Endodermal cell (in vitro differentiated cells): ENCODE results near the gene C6orf163. TPM values are rescaled to one million over a fixed set of nuclear protein-coding genes. Genes with fewer than 3 reads are reported as not detected.

ENCODE experiments used
- DNase-seq: peaks from one replicate; pipeline ENCODE4 v3.0.0-alpha.2; 2017
- H3K27ac ChIP-seq: 2 replicates; pipeline ENCODE4 v1.5.1; 2013; ENCODE audit warnings: mild to moderate bottlenecking, low read depth, low read length, moderate library complexity
- H3K27me3 ChIP-seq: 2 replicates; pipeline ENCODE4 v1.6.1; 2013; ENCODE audit warnings: mild to moderate bottlenecking, low read length, moderate library complexity; ENCODE audit not compliant: insufficient read depth, control insufficient read depth, poor library complexity, severe bottlenecking
- H3K36me3 ChIP-seq: 2 replicates; pipeline ENCODE4 v1.7.0; 2013; ENCODE audit warnings: mild to moderate bottlenecking, low read length, moderate library complexity; ENCODE audit not compliant: control insufficient read depth, insufficient read depth
- H3K4me1 ChIP-seq: one replicate; pipeline ENCODE4 v1.7.0; 2013; ENCODE audit warnings: low read length; ENCODE audit not compliant: control insufficient read depth, insufficient read depth
- H3K4me3 ChIP-seq: 2 replicates; pipeline ENCODE4 v1.5.1; 2013; ENCODE audit warnings: mild to moderate bottlenecking, low read length, moderate library complexity
- H3K9ac ChIP-seq: 2 replicates; pipeline ENCODE4 v1.6.1; 2013; ENCODE audit warnings: mild to moderate bottlenecking, low read length, moderate library complexity; ENCODE audit not compliant: poor library complexity, severe bottlenecking; ENCODE audit errors: extremely low read depth
- H3K9me3 ChIP-seq: 2 replicates; pipeline ENCODE4 v1.6.1; 2013; ENCODE audit warnings: mild to moderate bottlenecking, low read length, moderate library complexity; ENCODE audit not compliant: control insufficient read depth
- H3K27ac Mint-ChIP-seq: 2 replicates; pipeline ENCODE4 v1.8.0; 2020; ENCODE audit warnings: mixed read lengths
- H3K27me3 Mint-ChIP-seq: 2 replicates; pipeline ENCODE4 v1.8.0; 2021; ENCODE audit warnings: mild to moderate bottlenecking, mixed read lengths; ENCODE audit not compliant: insufficient read depth
- H3K36me3 Mint-ChIP-seq: 2 replicates; pipeline ENCODE4 v1.8.0; 2020; ENCODE audit warnings: low read depth, mixed read lengths
- H3K4me1 Mint-ChIP-seq: 2 replicates; pipeline ENCODE4 v1.8.0; 2020; ENCODE audit warnings: mixed read lengths
- H3K4me3 Mint-ChIP-seq: 2 replicates; pipeline ENCODE4 v1.8.0; 2020; ENCODE audit warnings: mild to moderate bottlenecking, moderate library complexity, mixed read lengths
- H3K9me3 Mint-ChIP-seq: 2 replicates; pipeline ENCODE4 v1.8.0; 2020; ENCODE audit warnings: mild to moderate bottlenecking, mixed read lengths
- CTCF ChIP-seq: fragments of 200-600 bp; sonication (generic); conservative IDR thresholded peaks from 2 replicates; pipeline ENCODE4 v1.5.0; 2021; ENCODE audit warnings: antibody characterized with exemption, mild to moderate bottlenecking
- WGBS, 2 experiments: methylation state at CpG; one replicate each; pipeline versions ENCODE4 v1.1.5 to v1.1.7; 2013; ENCODE audit warnings: missing lambda C conversion rate in 2 of 2, mixed read lengths in 1 of 2; ENCODE audit not compliant: insufficient coverage in 1 of 2, insufficient read length in 1 of 2; 5-methylcytosine and 5-hydroxymethylcytosine counted together
- total RNA-seq, 2 donors: library from RNA; stranded (reverse); fragmentation: NEBNext Ultra II Directional in 1 of 2; extraction: Animal tissue kit (Norgen Biotek cat#: 25700) in 1 of 2; gene quantifications; 2 replicates in 1 of 2; 3 replicates in 1 of 2; pipeline ENCODE4 v1.2.1, GENCODE V29; 2021

Gene C6orf163
- total RNA-seq, 2 donors from 2014 or later: 4.5 to 5.2 TPM

- H3K9me3 Mint-ChIP-seq: peaks cover 14% of the 10 kb centered on the region
- no peak for TF ChIP-seq CTCF
- H3K27me3 Mint-ChIP-seq: no peaks in the 10 kb centered on the region
- H3K4me3 Mint-ChIP-seq: no peak overlapping the region
- H3K9me3 ChIP-seq: no peaks in the 10 kb centered on the region
- peaks cover 13% of the 10 kb centered on the region for H3K36me3 Mint-ChIP-seq
- peaks cover 6% of the 10 kb centered on the region for H3K4me1 ChIP-seq
- DNase-seq: no peak
- H3K27ac Mint-ChIP-seq: no peak overlapping the region
- peaks cover 21% of the 10 kb centered on the region for H3K4me1 Mint-ChIP-seq
- H3K27ac ChIP-seq: no peak overlapping the region
- H3K36me3 ChIP-seq: no peaks in the 10 kb centered on the region
- H3K4me3 ChIP-seq: no peak overlapping the region
- H3K27me3 ChIP-seq: no peaks in the 10 kb centered on the region
- H3K9ac ChIP-seq: no peak overlapping the region
Observed at GRCh38 chr6:87330961-87331360, 13.7 kb upstream of the C6orf163 start.

GRCh38 chr6:87333033-87333432 lies 11.6 kb upstream of the C6orf163 start:
- Histone ChIP-seq H3K27me3 (no peaks in the 10 kb centered on the region), H3K9me3 (no peaks in the 10 kb centered on the region), H3K27ac (no peak overlapping the region), H3K4me3 (no peak overlapping the region), H3K36me3 (no peaks in the 10 kb centered on the region), H3K9ac (no peak overlapping the region), H3K4me1 (peaks cover 6% of the 10 kb centered on the region)
- H3K36me3 Mint-ChIP-seq: peaks cover 7% of the 10 kb centered on the region
- TF ChIP-seq CTCF: no peak
- 61 to 71% methylated on average over 3 to 5 of the region's 5 CpGs for WGBS, 2 experiments
- H3K27ac Mint-ChIP-seq: no peak overlapping the region
- DNase-seq: peak; percentile 74
- no peak overlapping the region for H3K4me3 Mint-ChIP-seq
- H3K27me3 Mint-ChIP-seq: no peaks in the 10 kb centered on the region
- peaks cover 31% of the 10 kb centered on the region for H3K4me1 Mint-ChIP-seq
- peaks cover 10% of the 10 kb centered on the region for H3K9me3 Mint-ChIP-seq

GRCh38 chr6:87333591-87334181 lies 10.9 kb upstream of the C6orf163 start:
- Histone ChIP-seq H3K27me3 (no peaks in the 10 kb centered on the region), H3K9me3 (no peaks in the 10 kb centered on the region), H3K4me1 (peaks cover 6% of the 10 kb centered on the region), H3K4me3 (no peak overlapping the region), H3K9ac (no peak overlapping the region), H3K27ac (no peak overlapping the region), H3K36me3 (no peaks in the 10 kb centered on the region)
- H3K4me3 Mint-ChIP-seq: no peak overlapping the region
- peaks cover 3% of the 10 kb centered on the region for H3K36me3 Mint-ChIP-seq
- H3K9me3 Mint-ChIP-seq: peaks cover 5% of the 10 kb centered on the region
- WGBS, 2 experiments: 70 to 82% methylated on average over 2 to 3 of the region's 3 CpGs
- H3K27me3 Mint-ChIP-seq: no peaks in the 10 kb centered on the region
- H3K4me1 Mint-ChIP-seq: peaks cover 31% of the 10 kb centered on the region
- H3K27ac Mint-ChIP-seq: peak overlapping the region; percentile 75
- TF ChIP-seq CTCF: no peak
- no peak for DNase-seq
